NCI-H1105 (cell line): ENCODE data around the gene DNAJA1.

Experiments
- DNase-seq: peaks from one replicate; lab custom pipeline; 2025; lab: John Stamatoyannopoulos, UW

Gene DNAJA1

GRCh38 chr9:33029231-33029786 lies 4.2 kb downstream of the DNAJA1 start:
- DNase-seq, result no peak

DNA sequence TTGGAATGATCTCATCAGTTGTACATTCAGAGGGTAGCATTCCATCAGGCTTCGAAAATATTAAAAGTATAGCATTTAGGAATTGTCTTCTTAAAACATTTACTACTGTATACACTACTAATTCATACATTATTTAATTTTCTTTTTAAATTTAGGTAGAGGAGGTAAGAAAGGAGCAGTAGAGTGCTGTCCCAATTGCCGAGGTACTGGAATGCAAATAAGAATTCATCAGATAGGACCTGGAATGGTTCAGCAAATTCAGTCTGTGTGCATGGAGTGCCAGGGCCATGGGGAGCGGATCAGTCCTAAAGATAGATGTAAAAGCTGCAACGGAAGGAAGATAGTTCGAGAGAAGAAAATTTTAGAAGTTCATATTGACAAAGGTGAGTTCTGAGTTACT lies 5.2 kb downstream of the DNAJA1 start:
- DNase-seq, result no peak

- DNase-seq, result no peak
These were observed 7.2 kb downstream of the DNAJA1 start for GRCh38 chr9:33032292-33032691.

DNA sequence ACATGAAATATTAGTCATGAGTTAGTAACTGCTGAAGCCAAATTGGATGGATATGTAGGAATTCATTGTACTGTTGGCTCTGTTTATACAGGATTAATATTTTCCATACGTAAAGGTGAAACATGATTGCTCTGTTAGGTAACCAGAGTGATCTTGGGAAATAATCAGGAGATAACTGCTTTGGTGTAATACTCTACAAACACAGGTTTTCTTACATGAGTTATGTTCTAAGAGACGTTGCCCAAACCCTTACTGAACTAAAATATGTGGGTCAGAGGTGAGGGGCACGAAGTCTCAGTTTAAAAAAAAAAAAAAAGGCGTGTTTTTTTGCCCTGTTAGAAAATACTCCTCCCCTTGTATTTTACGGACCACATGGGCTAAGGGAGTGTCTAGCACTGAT lies 7.8 kb downstream of the DNAJA1 start:
- DNase-seq, result no peak

- DNase-seq, result no peak
These were observed 15.8 kb downstream of the DNAJA1 start for GRCh38 chr9:33040792-33041431.

DNA sequence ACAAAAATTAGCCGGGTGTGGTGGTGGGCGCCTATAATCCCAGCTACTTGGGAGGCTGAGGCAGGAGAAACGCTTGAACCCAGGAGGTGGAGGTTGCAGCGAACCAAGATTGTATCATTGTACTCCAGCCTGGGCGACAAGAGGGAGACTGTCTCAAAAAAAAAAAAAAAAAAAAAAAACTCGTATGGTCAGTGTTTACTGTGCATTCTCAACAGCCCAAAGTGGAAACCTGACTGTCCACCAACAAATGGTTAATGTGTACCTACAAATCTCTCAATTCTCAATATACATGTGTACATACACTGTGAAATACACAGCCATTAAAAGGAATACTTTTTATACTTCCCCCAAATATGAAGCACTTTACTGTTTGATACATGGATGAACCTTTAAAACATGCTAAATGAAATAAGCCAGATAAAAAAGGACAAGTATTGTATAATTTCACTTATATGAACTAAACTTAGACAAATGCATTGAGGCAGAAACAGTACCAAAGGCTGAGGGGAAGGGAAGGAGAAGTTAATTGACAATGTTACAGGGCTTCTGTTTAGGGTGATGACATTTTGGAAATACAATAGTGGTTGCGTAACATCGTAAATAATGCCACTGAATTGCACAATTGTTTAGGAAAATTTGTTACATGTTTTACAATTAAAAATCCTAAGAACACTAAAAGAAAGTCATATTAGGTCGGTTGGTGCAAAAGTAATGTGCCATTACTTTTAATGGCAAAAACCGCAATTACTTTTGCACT lies 16.5 kb downstream of the DNAJA1 start:
- DNase-seq, result no peak

- no peak for DNase-seq
These were observed 17.4 kb downstream of the DNAJA1 start for GRCh38 chr9:33042473-33042872.

- peak; percentile 3 for DNase-seq
These were observed 18.6 kb downstream of the DNAJA1 start for GRCh38 chr9:33043671-33044070.

- peak; percentile 92 for DNase-seq
These were observed 19.1 kb downstream of the DNAJA1 start for GRCh38 chr9:33044162-33044673.

DNA sequence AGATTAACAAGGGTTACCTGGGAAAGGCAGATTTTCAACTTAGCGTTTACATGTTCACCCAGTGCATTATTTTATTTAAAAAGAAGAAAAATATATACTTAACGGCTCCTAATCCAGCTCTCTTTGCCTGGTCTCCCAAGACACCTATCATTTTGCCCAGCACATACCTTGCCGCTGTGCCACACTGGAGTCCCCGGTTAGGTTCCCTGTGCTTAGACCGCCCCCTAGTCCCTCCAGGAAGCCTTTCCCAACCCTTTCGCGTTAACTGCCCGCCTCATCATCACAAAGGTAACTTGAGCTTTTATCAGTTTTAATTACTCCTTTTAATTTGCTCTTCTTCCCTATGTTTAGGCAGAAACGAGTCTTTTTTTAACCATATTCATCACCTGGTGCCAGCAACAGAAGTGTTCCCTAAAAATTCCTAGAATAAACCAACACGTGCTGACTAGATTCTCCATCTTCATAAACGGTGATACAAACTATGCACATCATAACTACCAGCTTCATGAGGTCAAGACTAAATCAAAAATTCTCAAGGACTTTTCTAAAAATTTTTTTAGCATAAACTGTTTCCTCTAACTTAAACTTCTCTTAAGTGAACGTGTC lies 19.7 kb downstream of the DNAJA1 start:
- DNase-seq, result peak; percentile 63

- DNase-seq, result no peak
These were observed 21.0 kb downstream of the DNAJA1 start for GRCh38 chr9:33046061-33046460.

DNA sequence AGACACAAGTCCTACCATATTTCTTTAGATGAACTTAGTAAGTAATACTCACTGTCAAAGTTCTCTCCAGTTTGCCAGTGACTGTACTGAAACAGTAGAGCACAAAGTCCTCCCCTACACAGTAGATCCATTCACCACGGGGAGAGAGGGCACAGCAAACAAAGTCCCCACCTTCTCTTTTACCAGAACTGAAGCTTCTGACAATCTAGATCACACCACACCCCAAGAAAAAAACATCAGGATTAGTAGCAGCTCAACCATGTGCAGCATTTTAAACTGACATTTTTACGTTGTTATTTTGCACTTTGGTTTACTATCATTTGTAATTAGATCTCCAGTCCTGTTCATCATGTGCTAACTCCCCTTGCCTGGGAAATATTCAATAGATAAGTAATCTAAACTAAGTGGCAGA lies 23.0 kb downstream of the DNAJA1 start:
- DNase-seq, result no peak

- DNase-seq, result no peak
These were observed 24.7 kb downstream of the DNAJA1 start for GRCh38 chr9:33049680-33050361.

DNA sequence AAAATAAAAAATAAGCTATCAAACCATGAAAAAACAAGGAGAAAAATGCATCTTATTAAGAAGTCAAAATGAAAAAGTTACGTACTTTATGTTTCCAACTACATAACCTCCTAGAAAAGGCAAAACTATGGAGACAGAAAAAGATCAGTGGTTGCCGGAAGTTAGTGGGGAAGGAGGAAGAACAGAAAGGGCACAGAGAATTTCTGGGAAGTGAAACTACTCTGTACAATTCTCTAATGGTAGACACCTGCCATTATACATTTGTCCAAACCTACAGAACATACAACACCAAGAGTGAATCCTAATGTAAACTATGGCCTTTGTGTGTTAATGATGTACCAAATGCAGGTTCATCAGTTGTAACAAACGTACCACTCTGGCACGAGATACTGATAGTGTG lies 26.1 kb downstream of the DNAJA1 start:
- DNase-seq, result no peak

DNA sequence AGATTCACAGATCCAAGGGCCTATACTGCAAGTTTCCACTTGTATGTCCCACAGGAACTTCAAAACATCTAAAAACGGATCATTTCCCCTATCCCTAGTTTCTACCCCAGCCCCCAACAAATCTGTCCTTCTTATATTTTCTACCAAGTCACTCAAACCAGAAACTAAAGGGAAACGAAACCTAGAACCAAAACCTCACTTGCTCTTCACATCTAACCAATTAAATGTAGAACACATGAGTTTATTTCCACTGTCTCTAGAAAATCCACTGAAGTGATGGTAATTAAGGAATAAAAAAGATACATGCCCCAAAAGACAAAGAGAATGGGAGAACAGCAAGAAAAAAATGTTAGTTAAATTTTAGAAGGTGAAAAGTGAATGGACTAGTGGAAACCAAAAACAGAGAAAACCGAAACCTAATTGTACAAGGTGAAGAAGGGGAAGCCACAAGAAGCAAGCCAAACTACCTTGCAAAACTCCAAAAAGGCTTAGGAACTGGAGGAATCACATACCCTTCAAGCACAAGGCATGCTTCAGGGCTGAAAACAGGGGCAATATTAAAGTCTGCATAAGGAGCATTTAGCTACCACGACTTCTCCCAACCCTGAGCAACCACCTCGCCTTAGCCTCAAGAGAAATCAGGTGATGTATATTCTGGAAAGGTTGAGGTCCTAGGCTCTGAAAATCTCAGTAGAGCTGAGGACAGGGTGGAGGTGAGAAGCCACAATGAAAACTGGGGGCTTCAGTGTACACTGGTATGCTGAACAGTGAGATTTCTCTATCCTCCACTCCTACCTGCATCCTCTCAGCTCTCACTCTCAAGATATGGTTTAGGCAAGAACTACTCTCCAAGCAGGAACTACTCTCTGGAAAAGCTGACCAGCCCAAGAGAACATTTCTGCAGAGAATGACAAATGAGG lies 40.3 kb downstream of the DNAJA1 start:
- DNase-seq, result no peak

DNA sequence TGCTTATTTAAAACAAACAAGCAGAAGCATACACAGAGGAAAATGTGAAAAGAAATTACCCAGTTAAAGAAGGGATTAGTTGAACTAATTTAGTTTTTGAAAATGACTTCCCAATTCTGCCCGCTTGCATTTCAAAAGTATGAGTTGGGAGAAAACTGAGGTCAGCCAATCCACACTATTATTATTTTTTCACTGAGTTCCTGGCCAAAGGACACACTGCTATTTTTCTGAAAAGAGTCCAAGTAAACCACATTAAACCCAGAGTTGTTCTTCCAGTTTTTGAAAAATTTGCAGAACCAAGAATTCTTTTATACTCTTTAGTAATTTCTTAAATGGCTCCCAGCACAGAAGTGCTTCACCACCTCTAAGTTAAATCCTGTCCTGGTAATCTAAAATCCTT lies 43.9 kb downstream of the DNAJA1 start:
- DNase-seq, result no peak

DNA sequence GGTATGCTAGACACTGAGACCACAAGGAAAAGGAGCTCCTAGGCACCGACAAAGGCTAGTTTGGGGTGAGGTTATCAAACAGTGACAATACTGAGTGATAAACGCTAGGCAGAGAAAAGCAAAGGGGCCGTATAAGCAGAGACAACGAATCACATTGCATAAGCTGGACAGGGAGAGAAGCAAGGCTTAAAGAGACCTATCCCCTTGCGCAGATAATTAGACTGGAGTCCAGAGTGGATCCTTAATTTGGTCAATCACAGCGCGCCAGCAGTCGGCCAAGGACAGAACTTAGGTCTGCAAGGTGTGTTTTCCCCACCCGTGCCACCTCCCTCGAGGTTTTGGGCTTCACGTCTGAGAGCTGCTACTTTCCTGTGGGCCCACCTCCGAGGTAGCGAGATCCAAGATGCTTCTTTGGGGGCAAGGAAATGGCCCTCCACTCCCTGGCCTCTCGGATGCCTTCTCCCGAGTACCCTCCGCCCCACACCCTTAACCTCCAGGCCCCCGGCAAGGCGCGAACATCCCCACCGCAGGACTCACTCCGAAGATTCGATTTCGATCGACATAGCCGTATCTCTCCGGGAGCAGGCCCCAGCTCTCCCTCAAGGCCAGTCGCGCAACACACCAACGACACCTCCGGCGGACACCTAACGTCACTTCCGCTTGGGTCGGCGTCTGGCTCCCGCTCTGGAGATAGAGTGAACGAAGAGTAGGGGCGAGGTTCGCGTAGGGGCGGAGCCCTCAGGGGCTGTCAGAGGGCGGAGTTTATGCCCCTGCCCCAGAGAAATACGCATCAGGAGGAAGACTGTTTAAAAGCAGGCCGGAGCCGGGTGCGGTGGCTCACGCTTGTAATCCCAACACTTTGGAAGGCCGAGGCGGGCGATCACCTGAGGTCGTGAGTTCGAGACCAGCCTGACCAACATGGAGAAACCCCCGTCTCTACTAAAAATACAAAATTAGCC lies 51.3 kb downstream of the DNAJA1 start, which contains the start of gene SMU1:
Gene SMU1 (minus strand): TSS at position 629 of the 959 bp plus-strand sequence. CDS start 66 bp downstream, at position 563.
- peak; percentile 96 for DNase-seq

DNA sequence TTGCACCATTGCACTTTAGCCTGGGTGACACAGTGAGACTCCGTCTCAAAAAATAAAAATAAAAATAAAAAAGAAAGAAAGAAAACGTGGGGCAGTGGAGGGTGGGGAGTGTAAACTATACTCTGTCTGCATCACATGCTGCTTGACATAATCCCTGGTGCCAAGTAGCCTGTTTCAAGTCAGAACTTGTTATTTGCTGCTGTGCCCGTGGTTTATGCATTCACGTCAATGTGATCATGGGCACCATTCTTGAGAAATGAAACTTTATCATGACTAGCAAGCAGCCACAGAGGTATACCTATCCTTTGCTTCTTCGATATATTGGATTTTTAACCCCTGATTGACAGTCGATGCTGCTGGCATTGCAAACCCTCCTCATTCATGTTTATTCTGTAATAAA lies 55.5 kb downstream of the DNAJA1 start:
- no peak for DNase-seq

DNA sequence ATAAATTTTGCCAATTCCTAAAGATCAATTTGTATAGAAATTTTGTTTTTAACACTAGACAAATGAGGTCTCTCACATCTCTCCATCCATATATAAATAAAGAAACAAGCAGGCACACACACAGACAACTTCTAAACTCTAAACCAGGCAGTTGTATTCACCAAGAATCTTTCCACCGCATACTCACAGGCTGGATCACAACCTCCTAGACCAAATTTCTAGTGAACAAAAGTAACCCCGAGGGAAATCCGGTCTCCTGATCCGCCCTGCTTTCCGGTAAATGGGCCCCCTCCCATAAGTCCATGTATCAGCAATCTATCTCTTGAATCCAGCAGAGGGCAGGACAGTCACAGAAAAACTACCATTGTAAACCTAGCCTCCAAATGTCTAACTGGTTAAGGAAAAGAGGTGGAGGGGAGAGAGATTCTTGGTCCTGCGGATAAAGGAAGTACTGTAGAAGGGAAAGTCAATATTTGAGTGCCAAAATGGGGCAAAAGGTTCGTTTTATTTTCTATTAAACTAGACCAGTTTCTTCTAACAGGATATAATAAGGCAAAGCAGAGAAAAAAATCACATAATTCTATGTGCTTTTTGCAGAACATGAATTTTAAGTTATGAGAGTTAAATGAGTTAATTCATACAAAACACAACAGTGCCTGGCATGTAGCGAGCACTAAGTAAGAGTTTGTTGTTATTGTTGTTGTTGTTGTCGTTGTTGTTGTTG lies 56.2 kb downstream of the DNAJA1 start:
- peak; percentile 70 for DNase-seq
